Panc1 (cell line): ENCODE results near the gene FUT2. TPM values are rescaled to one million over a fixed set of nuclear protein-coding genes. Genes with fewer than 3 reads are reported as not detected.

ENCODE experiments used
- ATAC-seq: fragments of 200-7000 bp; cut with Tn5 transposase; 2 replicates; pipeline ENCODE4 v1.9.1; 2020; ENCODE audit warnings: mild to moderate bottlenecking, moderate library complexity
- BruUV-seq: library from RNA; stranded (reverse); fragments of 400-500 nt; replicated peaks from 2 replicates; lab custom pipeline; 2021; lab: Mats Ljungman, UMichigan
- CTCF ChIA-PET: fragments of 300-600 bp; sonication (Branson Sonifier 250); formaldehyde crosslinking; loops from one replicate; lab custom pipeline; 2022; ENCODE audit warnings: antibody characterized with exemption; lab: Charles Lee
- POLR2A ChIA-PET: fragments of 300-600 bp; sonication (Branson Sonifier 250); formaldehyde crosslinking; loops from one replicate; lab custom pipeline; 2022; ENCODE audit warnings: antibody characterized with exemption; lab: Charles Lee
- DNase-seq: peaks from one replicate; pipeline ENCODE4 v3.0.0-alpha.2; 2010; ENCODE audit warnings: low read depth, low spot score
- H3K27ac ChIP-seq: 2 replicates; pipeline ENCODE4 v1.5.1; 2011; ENCODE audit warnings: mild to moderate bottlenecking, low read length, inconsistent platforms
- H3K27me3 ChIP-seq: fragments of 200-500 bp; sonication (Bioruptor generic); 2 replicates; pipeline ENCODE4 v1.6.0; 2014; ENCODE audit warnings: low read length, inconsistent platforms; ENCODE audit not compliant: control insufficient read depth, insufficient read depth
- H3K36me3 ChIP-seq: fragments of 200-500 bp; sonication (Bioruptor generic); 2 replicates; pipeline ENCODE4 v1.5.1; 2014; ENCODE audit warnings: inconsistent platforms, mild to moderate bottlenecking, low read length, moderate library complexity; ENCODE audit not compliant: control insufficient read depth, insufficient read depth
- H3K4me1 ChIP-seq: 2 replicates; pipeline ENCODE4 v1.5.1; 2011; ENCODE audit warnings: inconsistent platforms, mild to moderate bottlenecking, low read length, moderate library complexity; ENCODE audit not compliant: control insufficient read depth, insufficient read depth
- H3K4me3 ChIP-seq, 2 experiments: 2 replicates each; pipeline ENCODE4 v1.5.1; 2011 to 2012; ENCODE audit warnings: low read depth in 2 of 2, low read length in 2 of 2, mild to moderate bottlenecking in 2 of 2, inconsistent platforms in 1 of 2, moderate library complexity in 1 of 2
- H3K9me3 ChIP-seq: fragments of 200-500 bp; sonication (Bioruptor generic); 2 replicates; pipeline ENCODE4 v1.5.1; 2014; ENCODE audit warnings: low read depth, mild to moderate bottlenecking, inconsistent platforms, low read length, moderate library complexity; ENCODE audit not compliant: control insufficient read depth, insufficient read depth
- CTCF ChIP-seq: fragments of 450-650 bp; IDR thresholded peaks from 2 replicates; pipeline ENCODE4 v1.5.1; 2017; ENCODE audit warnings: mild to moderate bottlenecking
- POLR2AphosphoS5 ChIP-seq: IDR thresholded peaks from 2 replicates; pipeline ENCODE4 v1.6.1; 2012; ENCODE audit warnings: mild to moderate bottlenecking, low read depth, low read length, moderate library complexity
- SIN3A ChIP-seq: IDR thresholded peaks from 2 replicates; pipeline ENCODE4 v1.6.1; 2012; ENCODE audit warnings: low read depth, mild to moderate bottlenecking, low read length, moderate library complexity, borderline replicate concordance; ENCODE audit not compliant: insufficient read depth
- TCF7L2 ChIP-seq: IDR thresholded peaks from 2 replicates; pipeline ENCODE4 v1.6.1; 2011; ENCODE audit warnings: mild to moderate bottlenecking, low read depth, low read length, inconsistent platforms
- in situ Hi-C: cut with HindIII; loops from 2 replicates; pipeline ENCODE4 v1.10.0; 2016; ENCODE audit warnings: low sequenced_read_pairs, low pct_unique_long_range_greater_than_20kb
- intact Hi-C: fragments of 100-400 bp; cut with micrococcal nuclease; formaldehyde crosslinking; loops from one replicate; pipeline ENCODE4 v1.10.0; 2022; ENCODE audit not compliant: unreplicated experiment
- total RNA-seq: library from RNA; stranded (reverse); gene quantifications from one replicate; pipeline ENCODE4 v1.2.1, GENCODE V29; 2021; ENCODE audit not compliant: unreplicated experiment
- TF ChIP-seq, protein P1 (sequence below), 2 experiments: IDR thresholded peaks; 2 replicates each; pipeline ENCODE4 v1.6.1; 2011 to 2012; ENCODE audit warnings: low read depth in 2 of 2, control low read depth in 1 of 2, low read length in 1 of 2, mild to moderate bottlenecking in 1 of 2, moderate library complexity in 1 of 2; ENCODE audit not compliant: insufficient read depth in 1 of 2

The FUT2 gene
- total RNA-seq, 1 experiment from 2014 or later, result 0.08 TPM

DNA sequence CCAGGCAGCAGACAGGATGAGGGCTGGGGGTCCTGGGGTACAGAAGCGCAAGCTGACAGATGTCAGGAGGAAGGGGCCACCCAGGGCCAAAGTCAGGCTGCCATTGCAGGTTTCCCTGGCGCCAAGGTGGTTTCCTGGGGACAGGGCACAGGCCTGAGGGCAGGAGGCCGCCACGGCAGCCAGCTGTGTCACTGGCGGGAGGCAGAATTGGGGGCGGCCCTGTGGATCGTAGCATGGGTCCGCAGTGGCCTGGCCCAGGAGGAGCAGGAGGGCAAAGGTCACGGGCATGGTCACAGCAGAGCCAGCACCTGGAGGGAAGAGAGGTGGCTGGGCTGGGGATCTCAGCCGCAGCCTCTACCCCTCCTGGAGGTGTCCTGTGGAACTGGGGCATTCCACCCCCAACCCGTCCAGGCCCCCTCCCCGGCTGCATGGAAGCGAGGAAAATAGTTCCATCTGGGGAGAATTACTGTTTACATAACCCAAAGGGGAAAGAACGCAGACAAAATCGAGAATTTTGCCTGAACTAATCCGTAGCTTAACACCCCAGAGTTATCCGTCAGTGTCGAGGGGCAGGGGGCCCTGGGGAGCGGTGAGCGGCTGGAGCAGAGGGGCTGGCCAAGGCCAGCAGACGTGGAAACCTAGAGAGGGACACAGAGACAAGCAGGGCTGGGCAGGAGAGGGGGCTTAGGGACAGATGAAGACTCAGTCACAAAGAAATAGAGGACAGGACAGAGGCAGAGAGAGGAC is 24.9 kb upstream of the FUT2 start:
- Histone ChIP-seq H3K4me1 (no peaks in the 10 kb centered on the region), H3K9me3 (no peaks in the 10 kb centered on the region), H3K36me3 (no peaks in the 10 kb centered on the region), H3K27me3 (no peaks in the 10 kb centered on the region), H3K4me3 (no peak overlapping the region), H3K27ac (no peak overlapping the region)
- ChIA-PET CTCF (no interaction called here), POLR2A (no interaction called here)
- in situ Hi-C loops, result no loop called here
- intact Hi-C loops, result no loop called here
- TF ChIP-seq POLR2AphosphoS5 (no peak), TCF7L2 (no peak), CTCF (no peak), SIN3A (no peak)
- TF ChIP-seq, protein P1, sequence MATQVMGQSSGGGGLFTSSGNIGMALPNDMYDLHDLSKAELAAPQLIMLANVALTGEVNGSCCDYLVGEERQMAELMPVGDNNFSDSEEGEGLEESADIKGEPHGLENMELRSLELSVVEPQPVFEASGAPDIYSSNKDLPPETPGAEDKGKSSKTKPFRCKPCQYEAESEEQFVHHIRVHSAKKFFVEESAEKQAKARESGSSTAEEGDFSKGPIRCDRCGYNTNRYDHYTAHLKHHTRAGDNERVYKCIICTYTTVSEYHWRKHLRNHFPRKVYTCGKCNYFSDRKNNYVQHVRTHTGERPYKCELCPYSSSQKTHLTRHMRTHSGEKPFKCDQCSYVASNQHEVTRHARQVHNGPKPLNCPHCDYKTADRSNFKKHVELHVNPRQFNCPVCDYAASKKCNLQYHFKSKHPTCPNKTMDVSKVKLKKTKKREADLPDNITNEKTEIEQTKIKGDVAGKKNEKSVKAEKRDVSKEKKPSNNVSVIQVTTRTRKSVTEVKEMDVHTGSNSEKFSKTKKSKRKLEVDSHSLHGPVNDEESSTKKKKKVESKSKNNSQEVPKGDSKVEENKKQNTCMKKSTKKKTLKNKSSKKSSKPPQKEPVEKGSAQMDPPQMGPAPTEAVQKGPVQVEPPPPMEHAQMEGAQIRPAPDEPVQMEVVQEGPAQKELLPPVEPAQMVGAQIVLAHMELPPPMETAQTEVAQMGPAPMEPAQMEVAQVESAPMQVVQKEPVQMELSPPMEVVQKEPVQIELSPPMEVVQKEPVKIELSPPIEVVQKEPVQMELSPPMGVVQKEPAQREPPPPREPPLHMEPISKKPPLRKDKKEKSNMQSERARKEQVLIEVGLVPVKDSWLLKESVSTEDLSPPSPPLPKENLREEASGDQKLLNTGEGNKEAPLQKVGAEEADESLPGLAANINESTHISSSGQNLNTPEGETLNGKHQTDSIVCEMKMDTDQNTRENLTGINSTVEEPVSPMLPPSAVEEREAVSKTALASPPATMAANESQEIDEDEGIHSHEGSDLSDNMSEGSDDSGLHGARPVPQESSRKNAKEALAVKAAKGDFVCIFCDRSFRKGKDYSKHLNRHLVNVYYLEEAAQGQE (IDR thresholded peaks at IDR 0.05; ENCODE audit: insufficient read depth in 1 of 2, low read depth in 2 of 2, low read length in 1 of 2), result no peak
- DNase-seq (no peak), ATAC-seq (no peak)
- BruUV-seq, result no TSS peak

DNA sequence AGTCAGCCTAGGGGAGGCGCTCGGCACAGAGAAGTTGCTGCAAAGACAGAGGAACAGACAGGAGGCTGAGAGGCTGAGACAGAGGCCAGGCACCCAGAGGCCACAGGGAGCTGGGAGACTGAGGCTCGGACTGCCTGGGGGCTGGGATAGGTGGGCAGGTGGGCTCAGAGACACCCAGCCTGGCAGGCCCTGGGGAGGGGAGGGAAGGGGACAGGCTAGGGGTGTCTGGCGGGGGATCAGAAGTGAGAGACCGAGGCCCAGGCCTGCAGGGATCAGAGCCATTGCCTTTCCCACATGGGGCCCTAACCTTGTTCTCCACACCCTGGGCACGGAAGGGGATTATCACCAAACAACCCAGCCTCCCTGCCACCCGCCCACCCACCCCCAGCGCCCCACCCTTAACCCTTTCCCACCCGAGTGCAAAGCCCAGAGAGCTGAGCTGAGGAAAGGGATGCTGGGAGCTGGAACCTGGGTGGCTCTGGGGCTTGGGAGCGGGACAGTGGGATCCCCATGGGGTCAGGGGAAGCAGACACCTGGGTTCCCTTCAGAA is 24.2 kb upstream of the FUT2 start:
- no peaks in the 10 kb centered on the region for H3K27me3 ChIP-seq
- CTCF ChIA-PET, result no interaction called here
- in situ Hi-C loops, result no loop called here

More for the DNA sequence above, 24.2 kb upstream of the FUT2 start:
- POLR2A ChIA-PET, result no interaction called here
- TF ChIP-seq CTCF, result no peak
- no peak for TF ChIP-seq POLR2AphosphoS5
- TF ChIP-seq, protein P1 (IDR thresholded peaks at IDR 0.05; ENCODE audit: insufficient read depth in 1 of 2, low read depth in 2 of 2, low read length in 1 of 2), result no peak
- no peak for TF ChIP-seq SIN3A
- no peak for TF ChIP-seq TCF7L2
- DNase-seq (no peak), ATAC-seq (no peak)
- Histone ChIP-seq H3K9me3 (no peaks in the 10 kb centered on the region), H3K27ac (no peak overlapping the region), H3K4me1 (no peaks in the 10 kb centered on the region), H3K4me3 (no peak overlapping the region), H3K36me3 (no peaks in the 10 kb centered on the region)
- intact Hi-C loops, result no loop called here
- no TSS peak for BruUV-seq
